NK-92 (cell line): ENCODE results near the gene RPTOR.
"Not testable (repeated sequence)": the region's sequence is repeated elsewhere in the genome, so short reads cannot be mapped to it uniquely, and the experiment has no call there.

ENCODE experiments used
- DNase-seq: peaks from one replicate; lab custom pipeline; 2025; ENCODE audit not compliant: unreplicated experiment; lab: John Stamatoyannopoulos, UW

The RPTOR gene

GRCh38 chr17:80544655-80545498, at the start of gene RPTOR:
Gene RPTOR, plus strand, starts transcription at chr17:80544838. Its CDS starts 792 bp downstream, at chr17:80545630.
- no peak for DNase-seq

GRCh38 chr17:80497726-80498241, 46.9 kb upstream of the RPTOR start:
- DNase-seq: no peak

GRCh38 chr17:80498242-80498919, 46.3 kb upstream of the RPTOR start:
- DNase-seq: no peak

- no peak for DNase-seq
Measured at GRCh38 chr17:80498920-80499410, 45.7 kb upstream of the RPTOR start.

GRCh38 chr17:80499560-80499959, 45.1 kb upstream of the RPTOR start:
- DNase-seq: no peak

GRCh38 chr17:80499961-80500665, 44.5 kb upstream of the RPTOR start:
- no peak for DNase-seq

- DNase-seq: no peak
Measured at GRCh38 chr17:80501741-80502577, 42.7 kb upstream of the RPTOR start.

GRCh38 chr17:80502578-80502877, 42.1 kb upstream of the RPTOR start:
- no peak for DNase-seq

- no peak for DNase-seq
Measured at GRCh38 chr17:80503031-80503430, 41.6 kb upstream of the RPTOR start.

- no peak for DNase-seq
Measured at GRCh38 chr17:80503921-80504320, 40.7 kb upstream of the RPTOR start.

GRCh38 chr17:80504686-80505413, 39.8 kb upstream of the RPTOR start:
- DNase-seq: no peak

- DNase-seq: not testable (repeated sequence)
Measured at GRCh38 chr17:80507177-80507576, 37.5 kb upstream of the RPTOR start.

- DNase-seq: no peak
Measured at GRCh38 chr17:80507965-80508364, 36.7 kb upstream of the RPTOR start.

- DNase-seq: no peak
Measured at GRCh38 chr17:80509311-80509710, 35.3 kb upstream of the RPTOR start.

GRCh38 chr17:80510132-80510531, 34.5 kb upstream of the RPTOR start:
- DNase-seq: no peak

- DNase-seq: no peak
Measured at GRCh38 chr17:80510772-80511171, 33.9 kb upstream of the RPTOR start.

GRCh38 chr17:80511222-80512180, 33.1 kb upstream of the RPTOR start:
- no peak for DNase-seq

- DNase-seq: no peak
Measured at GRCh38 chr17:80512233-80512632, 32.4 kb upstream of the RPTOR start.

GRCh38 chr17:80513201-80513600, 31.4 kb upstream of the RPTOR start:
- no peak for DNase-seq
